ENCODE results near the gene WASL.

DNA sequence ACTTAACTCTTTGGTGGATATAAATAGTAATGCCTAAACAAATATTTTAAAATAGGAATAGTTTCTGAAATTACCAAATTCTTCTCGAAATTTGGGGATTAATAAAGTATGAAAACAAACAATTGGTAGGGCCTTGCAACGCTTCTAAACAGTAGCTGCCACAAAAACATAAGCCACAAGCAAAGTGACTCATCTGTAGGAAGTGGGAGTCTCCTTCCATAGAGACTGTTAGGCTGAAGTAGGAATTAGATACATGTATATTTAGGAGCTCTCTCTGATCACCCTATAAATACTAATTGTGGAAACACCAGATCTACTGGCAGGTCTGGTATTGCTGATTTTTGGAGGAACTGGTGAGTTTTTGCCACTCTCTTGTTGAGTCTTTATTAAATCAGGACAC is 98.8 kb downstream of the WASL start:
- TF ChIP-seq GATA3 (IDR thresholded peaks at IDR 0.05; ENCODE audit: low read depth, low read length) (no peak), GATA2 (IDR thresholded peaks at IDR 0.05; ENCODE audit: low read depth, low read length) (no peak)
